Activated gamma-delta T cell treated with Interleukin-2 at 50 U/mL for 16 hours (primary cell): Measurements from ENCODE around the gene APOA1.

ENCODE experiments used
- DNase-seq: peaks from one replicate; pipeline ENCODE4 v3.0.0-alpha.2; 2020

The APOA1 gene

GRCh38 chr11:116833491-116833815 is 4.0 kb downstream of the APOA1 start:
- no peak for DNase-seq

- DNase-seq, result no peak
These were observed 4.8 kb downstream of the APOA1 start for GRCh38 chr11:116832350-116833290.

GRCh38 chr11:116831790-116832349 is 5.6 kb downstream of the APOA1 start:
- no peak for DNase-seq

- DNase-seq, result no peak
These were observed 7.1 kb downstream of the APOA1 start for GRCh38 chr11:116830184-116830912.

GRCh38 chr11:116829525-116830183 is 7.8 kb downstream of the APOA1 start, which contains the start of gene APOC3:
APOC3 (plus strand) TSS chr11:116829907; CDS start chr11:116830583, 676 bp downstream.
- DNase-seq, result no peak

GRCh38 chr11:116828632-116829524 is 8.5 kb downstream of the APOA1 start:
- no peak for DNase-seq

GRCh38 chr11:116827461-116827860 is 10.0 kb downstream of the APOA1 start:
- no peak for DNase-seq

- DNase-seq, result no peak
These were observed 10.5 kb downstream of the APOA1 start for GRCh38 chr11:116826751-116827431.

GRCh38 chr11:116825854-116826750 is 11.3 kb downstream of the APOA1 start:
- no peak for DNase-seq

GRCh38 chr11:116825434-116825833 is 12.0 kb downstream of the APOA1 start:
- DNase-seq, result no peak

- DNase-seq, result no peak
These were observed 14.2 kb downstream of the APOA1 start, which contains the start of gene APOA4 for GRCh38 chr11:116823031-116823843. APOA4 (minus strand) TSS chr11:116823304; CDS start chr11:116823191, 113 bp downstream.

- no peak for DNase-seq
These were observed 14.8 kb downstream of the APOA1 start for GRCh38 chr11:116822575-116822974.

- DNase-seq, result no peak
These were observed 16.1 kb downstream of the APOA1 start for GRCh38 chr11:116821050-116821918.

GRCh38 chr11:116819049-116819448 is 18.4 kb downstream of the APOA1 start:
- DNase-seq, result no peak

- no peak for DNase-seq
These were observed 22.9 kb downstream of the APOA1 start for GRCh38 chr11:116814502-116814901.

GRCh38 chr11:116813781-116814471 is 23.5 kb downstream of the APOA1 start:
- no peak for DNase-seq

GRCh38 chr11:116813170-116813569 is 24.3 kb downstream of the APOA1 start:
- DNase-seq, result no peak

- no peak for DNase-seq
These were observed 25.3 kb downstream of the APOA1 start for GRCh38 chr11:116812109-116812508.
